HG03342 (cell line): ENCODE data around the gene ADCY1.
"Not testable (repeated sequence)": the region's sequence is repeated elsewhere in the genome, so short reads cannot be mapped to it uniquely, and the experiment has no call there.

Source experiments
- ATAC-seq: cut with Tn5 transposase; IDR thresholded peaks from one replicate; pipeline ENCODE4 v1.9.1; 2021; ENCODE audit warnings: mild to moderate bottlenecking, moderate library complexity; ENCODE audit not compliant: unreplicated experiment

ADCY1 gene

GRCh38 chr7:45708046-45708950, 134.1 kb downstream of the ADCY1 start:
- no peak for ATAC-seq

GRCh38 chr7:45709168-45710042, 135.2 kb downstream of the ADCY1 start:
- ATAC-seq: no peak

DNA sequence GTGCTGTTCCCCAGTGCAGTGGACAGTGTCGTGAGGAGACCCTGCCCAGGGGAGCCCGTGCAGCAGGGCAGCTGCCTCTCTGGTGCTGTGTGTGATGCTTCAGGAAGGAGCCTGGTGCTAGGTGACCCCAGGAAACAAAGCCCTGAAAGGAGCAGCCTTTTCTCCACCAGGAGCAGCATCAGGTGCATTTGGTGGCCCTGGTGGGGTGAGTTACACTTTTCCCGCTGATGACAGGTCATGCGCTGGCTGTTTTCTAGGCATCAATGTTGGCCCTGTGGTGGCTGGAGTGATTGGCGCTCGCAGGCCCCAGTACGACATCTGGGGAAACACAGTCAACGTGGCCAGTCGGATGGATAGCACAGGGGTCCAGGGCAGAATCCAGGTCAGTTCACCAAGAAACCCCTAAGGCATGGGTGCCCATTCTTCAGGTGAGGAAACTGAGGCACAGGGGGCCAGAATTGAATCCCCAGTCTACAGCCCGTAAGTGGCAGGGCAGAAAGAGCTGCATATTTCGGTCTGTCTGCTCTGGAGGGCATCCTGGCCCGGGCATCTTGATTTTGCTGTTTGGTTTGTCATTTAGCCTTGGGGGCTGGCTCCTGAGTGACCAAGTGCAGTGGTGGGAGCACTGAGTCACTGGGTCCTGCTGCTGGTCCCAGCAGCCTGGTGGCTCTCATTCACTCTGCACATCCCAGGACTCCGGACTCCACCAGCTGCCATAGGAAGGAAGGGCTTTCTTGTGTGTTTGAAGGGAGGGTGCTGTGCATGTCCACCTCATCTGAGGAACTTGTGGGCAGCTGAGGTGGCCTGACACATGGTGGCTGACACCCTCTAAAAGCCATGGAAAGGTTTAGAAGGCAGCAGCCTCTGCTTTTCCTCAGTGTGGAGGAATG, 136.3 kb downstream of the ADCY1 start:
- no peak for ATAC-seq

DNA sequence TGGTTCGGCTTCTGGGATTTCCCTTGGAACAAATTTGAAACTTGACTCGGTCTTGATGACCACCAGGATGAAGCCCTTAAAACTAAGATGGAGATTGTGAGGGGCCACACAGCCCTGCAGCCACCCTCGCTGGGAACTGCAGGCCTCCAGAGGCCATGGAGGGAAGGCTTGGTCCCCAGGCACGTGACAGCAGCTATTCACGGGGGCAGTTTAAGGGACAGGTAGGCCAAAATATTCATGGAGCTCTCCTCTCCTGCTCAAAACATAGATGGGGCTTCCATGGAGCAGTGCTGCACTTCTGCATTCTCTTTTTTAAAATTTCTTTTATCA, 137.0 kb downstream of the ADCY1 start:
- ATAC-seq: no peak

- ATAC-seq: no peak
Observed at GRCh38 chr7:45712057-45712689, 138.0 kb downstream of the ADCY1 start.

DNA sequence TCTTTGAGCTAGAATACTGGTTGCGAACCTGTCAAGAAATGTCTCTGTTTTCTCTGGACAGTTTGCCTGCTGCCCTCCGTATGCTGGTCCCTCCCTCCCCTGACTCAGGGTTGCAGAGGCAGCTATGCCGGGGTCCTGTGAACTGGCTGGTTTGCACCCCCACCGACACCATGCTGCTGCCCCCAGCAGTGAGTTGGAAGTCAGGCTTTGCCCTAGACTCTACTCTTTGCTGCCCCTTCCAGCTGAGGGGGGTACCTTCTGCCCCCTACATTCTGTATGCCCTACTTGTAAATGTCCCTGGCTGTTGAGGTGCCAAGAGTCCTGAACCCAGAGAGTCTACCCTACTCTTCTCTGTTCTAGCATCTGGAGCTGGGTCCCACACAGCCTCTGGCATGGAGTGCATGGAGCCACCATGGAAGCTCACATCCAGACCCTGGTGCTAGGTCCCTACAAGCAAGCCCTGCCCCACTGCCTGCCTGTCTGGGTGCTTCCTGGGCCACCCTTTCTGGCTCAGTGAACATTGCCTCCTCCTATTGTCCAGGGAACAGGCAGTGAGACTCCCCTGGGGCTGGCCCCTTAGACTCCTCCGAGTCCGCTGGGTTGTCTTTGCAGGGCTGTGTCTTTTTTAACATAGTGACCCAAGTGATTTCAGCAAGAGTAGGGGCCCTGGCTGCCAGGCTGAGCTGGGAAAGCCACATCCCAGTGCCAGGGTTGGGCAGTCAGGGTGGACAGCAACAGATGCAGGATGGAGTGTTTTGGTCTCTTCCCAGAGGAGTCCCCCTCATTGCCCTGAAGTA, 138.9 kb downstream of the ADCY1 start:
- ATAC-seq: no peak

- no peak for ATAC-seq
Observed at GRCh38 chr7:45713669-45714520, 139.7 kb downstream of the ADCY1 start.

DNA sequence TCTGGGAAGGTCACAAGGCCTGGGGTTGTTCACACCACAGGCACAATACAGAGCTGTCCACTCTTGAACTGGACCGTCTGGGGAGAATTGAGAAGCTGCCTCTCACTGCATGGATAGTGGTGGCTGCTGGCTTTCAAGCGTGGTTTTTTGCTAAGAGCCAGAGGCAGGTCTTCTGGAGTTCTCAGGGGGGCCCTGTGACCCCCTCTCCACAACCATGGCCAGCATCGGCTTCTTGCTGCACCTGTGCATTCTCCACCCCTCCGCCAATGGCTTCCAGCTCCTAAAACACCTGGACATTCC, 140.3 kb downstream of the ADCY1 start:
- ATAC-seq: no peak

DNA sequence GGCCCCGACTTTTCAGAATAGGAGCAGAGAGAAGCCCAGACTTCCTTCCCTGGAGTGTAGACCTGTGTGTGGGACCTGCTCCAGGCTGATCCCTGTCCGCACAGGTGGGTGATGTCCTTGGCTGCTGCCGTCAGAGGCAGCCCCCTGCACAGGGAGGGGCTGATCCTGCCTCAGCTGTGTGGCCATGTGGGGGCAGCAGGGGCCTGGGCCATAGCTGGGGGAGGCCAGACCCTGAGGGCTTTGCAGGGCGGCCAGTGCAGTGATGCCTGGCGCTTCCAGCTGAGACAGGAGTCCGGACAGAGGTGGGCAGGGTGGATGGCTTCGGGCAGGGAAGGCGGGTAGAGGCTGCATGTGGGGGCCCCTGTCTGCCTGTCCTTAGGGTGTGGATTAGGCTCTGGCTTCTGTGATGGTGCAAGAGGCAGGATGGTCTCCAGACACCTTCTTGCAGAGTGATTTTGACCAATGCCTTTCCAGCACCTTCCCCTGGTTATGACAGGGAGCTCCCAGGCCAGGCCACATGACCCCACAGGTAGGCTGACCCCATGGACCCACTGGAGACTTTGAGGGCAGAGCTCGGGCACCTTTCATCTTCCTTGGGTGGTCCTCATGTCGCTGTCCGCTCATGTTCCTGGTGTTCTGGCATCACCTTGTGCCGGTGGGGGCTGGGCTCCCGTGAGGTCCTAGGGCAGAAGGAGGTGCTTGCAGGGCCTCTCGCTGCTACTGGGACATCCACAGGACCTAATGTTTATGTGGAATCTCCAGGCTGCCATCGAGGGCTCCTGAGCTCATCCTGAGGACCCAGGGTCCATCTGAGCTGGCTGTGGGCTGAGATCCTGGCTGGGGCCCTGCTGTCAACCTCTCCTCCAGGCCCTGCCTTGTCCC, 141.5 kb downstream of the ADCY1 start:
- no peak for ATAC-seq

GRCh38 chr7:45716380-45717203, 142.4 kb downstream of the ADCY1 start:
- no peak for ATAC-seq

GRCh38 chr7:45717537-45718235, 143.5 kb downstream of the ADCY1 start:
- no peak for ATAC-seq

- ATAC-seq: no peak
Observed at GRCh38 chr7:45718464-45719330, 144.5 kb downstream of the ADCY1 start.

DNA sequence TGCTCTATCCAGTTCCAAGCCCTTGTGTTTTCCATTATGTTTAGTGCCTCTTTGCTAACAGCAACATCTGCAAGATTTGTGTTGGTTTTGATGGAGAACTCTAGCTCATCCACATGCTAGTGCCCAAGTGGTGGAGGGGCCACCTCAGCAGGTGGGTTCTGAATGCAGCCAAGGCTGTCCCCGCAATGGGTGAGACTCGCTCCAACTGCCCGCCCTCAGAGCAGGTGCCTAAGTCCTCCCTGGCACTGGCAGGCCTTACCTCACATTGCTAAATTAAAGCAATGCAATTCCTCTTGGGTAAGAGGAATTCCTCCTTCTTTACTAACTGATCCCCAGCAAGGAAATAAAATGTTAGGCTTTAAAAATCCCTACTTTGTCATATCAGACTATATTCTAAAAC, 146.8 kb downstream of the ADCY1 start:
- ATAC-seq: no peak

- no peak for ATAC-seq
Observed at GRCh38 chr7:45721686-45722598, 147.8 kb downstream of the ADCY1 start.

DNA sequence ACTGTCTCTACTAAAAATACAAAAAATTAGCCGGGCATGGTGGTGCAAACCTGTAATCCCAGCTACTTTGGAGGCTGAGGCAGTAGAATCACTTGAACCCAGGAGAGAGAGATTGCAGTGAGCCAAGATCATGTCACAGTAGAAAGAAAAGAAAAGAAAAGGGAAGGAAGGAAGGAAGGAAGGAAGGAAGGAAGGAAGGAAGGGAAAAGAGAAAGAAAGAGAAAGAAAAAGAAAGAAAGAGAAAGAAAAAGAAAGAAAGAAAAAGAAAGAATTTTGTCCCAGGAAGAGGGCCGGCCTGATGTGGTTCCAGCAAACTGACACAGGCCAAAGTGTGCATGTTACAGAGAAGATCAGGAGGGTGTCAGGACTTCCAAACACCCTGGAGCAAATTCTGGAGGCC, 151.1 kb downstream of the ADCY1 start:
- ATAC-seq: not testable (repeated sequence)
